DOHH2 (cell line): ENCODE measurements around the gene SHMT1.

Experiments
- CTCF ChIP-seq: fragments of 200-600 bp; sonication (generic); IDR thresholded peaks from one replicate; pipeline ENCODE4 v1.5.1; 2014; ENCODE audit warnings: antibody characterized with exemption, mild to moderate bottlenecking, low read depth, low read length; ENCODE audit not compliant: poor library complexity, severe bottlenecking
- EZH2phosphoT487 ChIP-seq: fragments of 200-600 bp; sonication (generic); IDR thresholded peaks from 2 replicates; pipeline ENCODE4 v1.6.1; 2017; ENCODE audit warnings: borderline replicate concordance, mild to moderate bottlenecking, antibody characterized with exemption, low read length, moderate library complexity, mixed read lengths

- TF ChIP-seq CTCF (no peak), EZH2phosphoT487 (no peak)
Measured at GRCh38 chr17:18320301-18320700, 43.0 kb downstream of the SHMT1 start.
